HEK293 (cell line): ENCODE measurements around the gene SLC6A1.

Experiments
- BCL11A ChIP-seq: fragments of 450-650 bp; formaldehyde crosslinking; IDR thresholded peaks from 2 replicates; pipeline ENCODE4 v1.5.1; 2016; ENCODE audit warnings: low read depth, missing biosample characterization, missing genetic modification characterization
- CTCF ChIP-seq: fragments of 450-650 bp; formaldehyde crosslinking; IDR thresholded peaks from 2 replicates; pipeline ENCODE4 v1.5.1; 2016; ENCODE audit warnings: missing biosample characterization, missing genetic modification characterization
- INSM2 ChIP-seq: fragments of 450-650 bp; formaldehyde crosslinking; IDR thresholded peaks from 2 replicates; pipeline ENCODE4 v1.5.1; 2016; ENCODE audit warnings: missing biosample characterization, missing genetic modification characterization
- PRDM10 ChIP-seq: fragments of 450-650 bp; formaldehyde crosslinking; IDR thresholded peaks from 2 replicates; pipeline ENCODE4 v1.5.1; 2016; ENCODE audit warnings: missing biosample characterization, missing genetic modification characterization
- SP3 ChIP-seq: fragments of 450-650 bp; formaldehyde crosslinking; IDR thresholded peaks from 2 replicates; pipeline ENCODE4 v1.5.1; 2016; ENCODE audit warnings: missing biosample characterization, missing genetic modification characterization
- ZBTB1 ChIP-seq: fragments of 450-650 bp; formaldehyde crosslinking; IDR thresholded peaks from 2 replicates; pipeline ENCODE4 v1.5.1; 2016; ENCODE audit warnings: missing biosample characterization, missing genetic modification characterization
- ZNF777 ChIP-seq: fragments of 450-650 bp; formaldehyde crosslinking; IDR thresholded peaks from 2 replicates; pipeline ENCODE4 v1.5.1; 2017; ENCODE audit warnings: missing biosample characterization, missing genetic modification characterization, borderline replicate concordance

- TF ChIP-seq ZNF777 (tag by site-specific recombination) (no peak), CTCF (tag by site-specific recombination) (peak; percentile 87), PRDM10 (tag by site-specific recombination) (no peak), INSM2 (tag by site-specific recombination) (no peak), SP3 (no peak), ZBTB1 (tag by site-specific recombination) (no peak), BCL11A (tag by site-specific recombination) (no peak)
Observed at GRCh38 chr3:11060500-11061251, 68.1 kb downstream of the SLC6A1 start.
